GM18907 (cell line): ENCODE data around the gene ZDHHC7.

Experiments
- ATAC-seq: cut with Tn5 transposase; IDR thresholded peaks from one replicate; pipeline ENCODE4 v1.9.1; 2021; ENCODE audit warnings: mild to moderate bottlenecking, moderate library complexity; ENCODE audit not compliant: unreplicated experiment

ZDHHC7 gene

DNA sequence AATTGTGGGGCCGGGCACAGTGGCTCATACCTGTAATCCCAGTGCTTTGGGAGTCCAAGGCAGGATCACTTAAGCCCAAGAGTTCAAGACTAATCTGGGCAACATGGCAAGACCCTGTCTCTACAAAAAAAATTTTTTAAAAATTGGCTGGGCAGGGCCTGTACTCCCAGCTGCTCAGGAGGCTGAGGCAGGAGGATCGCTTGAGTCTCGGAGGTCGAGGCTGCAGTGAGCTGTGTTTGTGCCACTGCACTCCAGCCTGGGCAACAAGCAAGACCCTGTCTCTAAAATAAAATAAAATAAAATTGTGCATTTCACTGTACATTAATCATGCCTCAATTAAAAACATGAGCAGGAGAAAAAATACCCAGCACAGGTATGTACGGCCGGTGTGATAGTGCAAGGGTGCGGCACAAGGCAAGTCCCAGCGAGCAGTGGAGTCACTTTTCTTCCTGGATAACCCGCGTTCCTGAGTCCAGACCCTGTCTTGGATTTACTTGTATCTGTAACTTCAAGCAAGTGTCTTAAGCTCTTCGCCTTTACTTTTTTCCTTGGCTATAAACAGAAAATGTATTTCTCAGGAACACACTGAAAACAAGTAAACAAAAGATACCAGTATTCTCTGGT, 11.4 kb downstream of the ZDHHC7 start:
- ATAC-seq, result no peak

GRCh38 chr16:84999200-84999599, 12.1 kb downstream of the ZDHHC7 start:
- ATAC-seq, result no peak

- ATAC-seq, result no peak
These were observed 15.0 kb downstream of the ZDHHC7 start for GRCh38 chr16:84996365-84996764.

GRCh38 chr16:84995663-84996062, 15.7 kb downstream of the ZDHHC7 start:
- no peak for ATAC-seq

- no peak for ATAC-seq
These were observed 17.4 kb downstream of the ZDHHC7 start for GRCh38 chr16:84993926-84994325.

DNA sequence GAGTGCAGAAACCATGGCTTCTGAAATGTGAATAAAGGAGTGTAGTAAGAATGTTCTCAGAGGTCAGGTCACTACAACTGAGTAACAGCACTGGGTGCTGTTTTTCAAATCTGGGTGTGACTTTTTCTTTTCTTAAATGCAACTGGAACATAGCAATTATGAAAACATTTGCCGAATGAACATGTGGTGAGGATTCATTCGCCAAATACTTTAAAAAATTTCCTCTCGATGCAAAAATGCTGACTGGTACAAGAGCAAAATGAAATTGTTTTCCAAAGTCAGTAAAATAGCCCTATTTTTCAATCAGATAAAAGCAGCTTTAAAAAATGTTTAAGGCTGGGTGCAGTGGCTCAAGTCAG, 18.6 kb downstream of the ZDHHC7 start:
- ATAC-seq, result no peak

DNA sequence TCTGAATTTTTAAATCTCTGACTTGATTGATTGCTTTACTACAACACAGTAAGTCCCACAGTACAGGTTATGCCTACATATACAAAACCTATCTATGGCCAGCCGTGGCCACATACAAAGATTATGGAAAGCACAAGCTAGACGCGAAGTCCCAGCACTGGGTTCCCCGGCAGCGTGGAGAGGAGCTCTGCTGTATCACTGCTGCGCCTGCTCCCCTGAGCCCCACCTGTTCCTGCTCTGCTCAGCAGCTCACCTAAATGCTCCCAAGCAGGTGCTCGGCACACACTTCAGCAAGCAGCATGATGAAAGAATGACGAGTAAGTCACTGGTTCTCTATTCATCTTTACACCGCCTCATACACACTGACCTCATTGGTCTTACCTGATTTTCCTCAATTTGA, 20.6 kb downstream of the ZDHHC7 start:
- ATAC-seq, result no peak

DNA sequence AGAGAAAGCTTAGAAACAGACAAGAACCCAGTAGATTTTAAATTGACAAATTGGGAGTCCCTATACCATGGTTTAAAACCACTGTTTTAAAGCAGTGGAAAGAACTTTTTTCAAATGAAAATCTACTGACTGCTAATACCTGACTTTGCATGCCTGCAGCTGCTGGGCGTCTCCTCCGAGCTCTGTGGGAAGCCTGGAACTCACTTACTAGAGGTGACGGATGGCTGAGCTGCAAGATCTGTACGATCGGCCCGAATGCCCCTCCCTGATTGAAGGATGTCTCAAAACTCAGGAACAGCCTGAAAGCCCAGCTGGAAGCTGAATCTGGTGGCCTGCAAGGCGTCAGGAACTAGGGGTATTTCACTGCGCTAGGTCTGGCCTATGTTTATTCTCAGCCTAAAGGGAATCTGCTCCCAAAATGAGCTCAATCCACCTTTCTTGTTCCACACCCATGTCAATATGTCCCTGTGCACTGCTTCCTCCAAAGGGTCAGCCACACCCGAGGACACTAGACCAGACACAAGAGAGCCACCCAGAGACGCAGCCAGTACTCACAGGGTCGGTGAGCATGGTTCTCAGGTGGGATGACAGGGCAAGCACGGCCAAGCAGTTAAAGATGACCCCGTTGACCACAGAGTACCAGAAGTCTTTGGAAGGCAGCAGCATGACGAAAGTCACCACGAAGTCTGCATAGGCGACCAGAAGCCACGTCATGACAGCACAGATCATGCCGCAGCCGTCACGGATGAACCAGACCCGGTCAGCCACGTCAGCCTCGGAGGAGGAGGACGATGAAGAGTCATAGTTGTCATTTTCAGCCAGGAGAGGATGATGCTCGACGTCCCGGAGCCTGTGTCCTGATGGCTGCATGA, 21.4 kb downstream of the ZDHHC7 start:
- ATAC-seq, result no peak

GRCh38 chr16:84988328-84989080, 22.8 kb downstream of the ZDHHC7 start:
- ATAC-seq, result no peak

- no peak for ATAC-seq
These were observed 24.5 kb downstream of the ZDHHC7 start for GRCh38 chr16:84986879-84987278.

- ATAC-seq, result no peak
These were observed 25.2 kb downstream of the ZDHHC7 start for GRCh38 chr16:84986102-84986501.

GRCh38 chr16:84985079-84986065, 26.0 kb downstream of the ZDHHC7 start:
- ATAC-seq, result no peak

DNA sequence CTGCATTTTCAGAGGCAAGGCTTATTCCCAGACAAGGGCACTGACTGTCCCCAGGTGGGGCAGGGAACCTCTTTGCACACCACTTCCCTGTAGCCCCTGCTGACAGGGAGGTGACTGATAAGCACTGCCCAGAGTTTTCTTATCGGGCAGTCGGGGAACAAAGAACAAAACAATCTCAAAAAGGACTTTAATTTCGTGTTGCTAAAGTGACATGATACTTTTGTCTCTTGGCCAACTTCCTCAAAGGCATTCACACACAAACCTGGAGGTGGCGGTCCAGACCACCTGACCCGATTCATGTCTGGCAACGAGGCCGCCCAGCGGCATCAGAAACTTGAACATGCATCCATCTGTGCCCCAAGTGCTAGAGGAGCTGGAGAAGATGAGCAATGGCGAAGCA, 28.9 kb downstream of the ZDHHC7 start:
- ATAC-seq, result no peak

GRCh38 chr16:84979516-84979915, 31.8 kb downstream of the ZDHHC7 start:
- no peak for ATAC-seq

DNA sequence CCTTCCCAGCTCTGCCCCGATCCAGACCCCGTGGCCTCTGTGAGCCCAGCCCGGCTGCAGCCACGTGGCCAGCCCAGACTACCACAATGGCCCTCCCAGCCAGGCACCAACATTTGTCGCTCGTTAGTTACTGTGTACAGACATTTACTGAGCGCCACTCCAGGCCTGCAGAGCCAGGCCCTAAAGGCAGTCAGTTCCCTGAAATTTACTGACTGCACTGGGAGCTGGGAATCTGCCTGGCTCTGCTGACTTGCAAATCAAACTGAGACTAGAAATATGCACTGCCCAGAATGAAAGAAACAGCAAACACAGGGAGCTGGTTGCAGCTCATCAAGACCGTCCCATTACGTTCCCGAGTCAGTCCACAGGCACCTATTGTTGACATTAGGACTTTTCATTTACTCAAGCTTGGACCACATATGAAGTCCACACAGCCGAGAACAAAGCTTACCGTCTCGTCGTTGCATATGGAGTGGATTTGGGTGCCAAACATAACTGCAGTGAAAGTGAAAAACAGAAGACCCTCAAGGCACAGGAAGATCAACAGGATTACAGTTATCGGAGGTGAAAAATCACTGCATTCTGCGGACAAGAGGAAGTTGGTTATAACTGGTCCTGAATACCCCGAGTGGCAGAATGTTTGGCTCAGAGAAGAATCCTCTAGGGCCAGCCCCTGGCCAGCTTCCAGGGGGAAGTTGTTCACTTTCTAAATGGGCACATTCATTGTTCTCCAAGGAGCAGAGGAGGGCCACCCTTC, 34.5 kb downstream of the ZDHHC7 start:
- ATAC-seq, result no peak

DNA sequence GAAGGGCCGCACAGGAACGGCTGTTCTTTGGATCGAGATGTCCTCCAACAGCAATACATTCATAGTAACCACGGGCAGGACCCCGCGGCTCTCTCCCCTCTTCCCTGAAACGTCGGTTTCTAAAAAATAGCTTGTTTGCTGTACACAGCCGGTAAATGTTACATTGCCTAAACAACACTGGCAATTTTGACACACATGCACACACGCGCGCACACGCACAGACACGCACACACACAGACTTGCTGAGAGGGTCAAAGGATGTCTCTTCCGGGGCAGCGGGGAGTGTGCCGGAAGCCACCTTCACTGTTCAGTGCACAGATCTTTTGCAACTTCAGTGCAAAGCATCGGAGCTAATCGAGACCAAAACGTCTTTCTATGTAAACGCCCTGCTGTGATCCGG, 35.8 kb downstream of the ZDHHC7 start:
- no peak for ATAC-seq

- no peak for ATAC-seq
These were observed 36.3 kb downstream of the ZDHHC7 start for GRCh38 chr16:84975066-84975465.

DNA sequence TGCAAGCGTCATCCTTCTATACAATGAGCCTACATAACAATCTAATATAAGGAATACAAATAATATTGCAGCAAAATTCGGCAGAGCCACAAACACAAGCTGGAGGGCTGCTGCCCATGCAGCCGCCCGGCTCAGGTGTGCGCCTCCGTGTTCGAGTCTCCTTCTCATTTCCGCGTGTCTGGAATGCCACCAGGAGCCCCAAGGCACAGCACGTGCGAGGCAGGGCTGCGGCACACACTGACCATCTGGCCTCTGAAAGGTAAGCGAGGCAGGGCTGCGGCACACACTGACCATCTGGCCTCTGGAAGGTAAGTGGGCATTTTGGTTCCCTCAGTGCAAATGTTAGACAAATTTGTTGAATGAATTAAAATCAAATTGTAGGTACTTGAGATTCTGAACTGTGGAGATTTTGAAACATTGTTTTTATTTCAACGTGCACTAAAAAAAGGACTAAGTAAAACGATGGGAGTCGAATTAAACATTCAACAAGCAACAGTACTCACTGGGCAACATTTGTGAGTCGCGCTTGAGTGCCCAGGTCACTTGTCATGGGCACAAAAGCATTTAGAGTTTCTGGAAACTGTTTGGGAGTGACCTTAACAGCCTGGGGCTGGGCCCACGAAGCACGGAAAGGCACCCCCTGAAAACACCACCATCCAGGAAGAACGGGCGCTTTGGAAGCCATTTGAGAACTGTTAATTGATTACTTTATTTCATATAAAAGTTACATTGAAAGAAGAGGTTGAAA, 37.4 kb downstream of the ZDHHC7 start:
- ATAC-seq, result no peak

DNA sequence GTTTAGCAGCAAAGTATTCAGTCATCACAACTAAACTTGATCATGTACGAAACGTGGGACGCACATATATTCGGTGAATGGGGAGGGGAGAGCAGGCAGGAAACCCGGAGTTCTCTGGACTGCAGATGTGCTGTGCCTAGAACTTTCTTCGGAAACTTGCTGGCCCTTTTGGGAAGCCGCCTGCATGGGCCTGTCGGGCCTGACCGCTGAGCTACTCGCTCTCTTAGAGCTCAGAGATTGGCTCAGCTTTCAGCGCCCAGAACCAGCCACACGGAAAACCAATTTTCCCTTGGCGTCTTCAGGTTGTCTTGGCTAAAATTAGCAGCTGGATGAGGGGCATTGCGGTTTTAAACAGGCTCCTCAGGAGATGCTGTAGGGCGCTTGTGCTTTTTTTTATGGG, 38.1 kb downstream of the ZDHHC7 start:
- no peak for ATAC-seq
